GM18867 (cell line): Measurements from ENCODE around the gene PARVB.

Experiments
- ATAC-seq: cut with Tn5 transposase; IDR thresholded peaks from one replicate; pipeline ENCODE4 v1.9.1; 2021; ENCODE audit warnings: mild to moderate bottlenecking, moderate library complexity; ENCODE audit not compliant: unreplicated experiment

PARVB gene

GRCh38 chr22:44084044-44084772 is 60.1 kb downstream of the PARVB start:
- no peak for ATAC-seq

GRCh38 chr22:44085743-44086270 is 61.7 kb downstream of the PARVB start:
- no peak for ATAC-seq

GRCh38 chr22:44086271-44087088 is 62.4 kb downstream of the PARVB start:
- ATAC-seq = no peak

GRCh38 chr22:44087089-44087430 is 63.0 kb downstream of the PARVB start:
- ATAC-seq = no peak

- ATAC-seq = no peak
These were observed 65.0 kb downstream of the PARVB start for GRCh38 chr22:44088976-44089570.

GRCh38 chr22:44089717-44090570 is 65.8 kb downstream of the PARVB start:
- no peak for ATAC-seq

GRCh38 chr22:44090571-44090905 is 66.4 kb downstream of the PARVB start:
- no peak for ATAC-seq

- no peak for ATAC-seq
These were observed 67.1 kb downstream of the PARVB start for GRCh38 chr22:44091021-44091721.

GRCh38 chr22:44091751-44092150 is 67.6 kb downstream of the PARVB start:
- ATAC-seq = no peak

GRCh38 chr22:44092636-44093220 is 68.6 kb downstream of the PARVB start:
- no peak for ATAC-seq

- ATAC-seq = no peak
These were observed 69.7 kb downstream of the PARVB start for GRCh38 chr22:44093791-44094190.

GRCh38 chr22:44094751-44095302 is 70.7 kb downstream of the PARVB start:
- ATAC-seq = no peak

- ATAC-seq = no peak
These were observed 72.6 kb downstream of the PARVB start for GRCh38 chr22:44096736-44097135.

- ATAC-seq = no peak
These were observed 73.3 kb downstream of the PARVB start for GRCh38 chr22:44097263-44098020.

- ATAC-seq = no peak
These were observed 74.1 kb downstream of the PARVB start for GRCh38 chr22:44098021-44098739.

GRCh38 chr22:44098966-44099530 is 74.9 kb downstream of the PARVB start:
- no peak for ATAC-seq

- no peak for ATAC-seq
These were observed 75.6 kb downstream of the PARVB start for GRCh38 chr22:44099696-44100095.

GRCh38 chr22:44100411-44100810 is 76.3 kb downstream of the PARVB start:
- no peak for ATAC-seq
